H9 (cell line): Measurements from ENCODE around the gene TNFSF8. TPM values are rescaled to one million over a fixed set of nuclear protein-coding genes. Genes with fewer than 3 reads are reported as not detected.

Source experiments
- DNase-seq: peaks from one replicate; pipeline ENCODE4 v3.0.0-alpha.2; 2017
- H2AFZ ChIP-seq: one replicate; pipeline ENCODE4 v1.6.1; 2013; ENCODE audit warnings: mild to moderate bottlenecking, low read length, control low read depth, moderate library complexity
- H2AK5ac ChIP-seq: 2 replicates; pipeline ENCODE4 v1.6.1; 2013; ENCODE audit warnings: low read length, control low read depth, mixed read lengths; ENCODE audit not compliant: insufficient read length
- H2BK120ac ChIP-seq: one replicate; pipeline ENCODE4 v1.6.1; 2013; ENCODE audit warnings: low read depth, mild to moderate bottlenecking, low read length, control low read depth, inconsistent platforms; ENCODE audit not compliant: poor library complexity, severe bottlenecking
- H2BK12ac ChIP-seq: 2 replicates; pipeline ENCODE4 v1.6.1; 2013; ENCODE audit warnings: low read length, control low read depth, mixed read lengths, low read depth; ENCODE audit not compliant: insufficient read length
- H2BK15ac ChIP-seq: 2 replicates; pipeline ENCODE4 v1.6.1; 2013; ENCODE audit warnings: low read depth, low read length, control low read depth
- H2BK20ac ChIP-seq: one replicate; pipeline ENCODE4 v1.6.1; 2013; ENCODE audit warnings: low read depth, mild to moderate bottlenecking, low read length, control low read depth, inconsistent platforms; ENCODE audit not compliant: poor library complexity, severe bottlenecking
- H2BK5ac ChIP-seq: 2 replicates; pipeline ENCODE4 v1.6.1; 2013; ENCODE audit warnings: low read length, control low read depth, mixed read lengths; ENCODE audit not compliant: insufficient read length
- H3K14ac ChIP-seq: 2 replicates; pipeline ENCODE4 v1.6.1; 2013; ENCODE audit warnings: low read length, control low read depth; ENCODE audit not compliant: insufficient read depth
- H3K18ac ChIP-seq: 2 replicates; pipeline ENCODE4 v1.6.1; 2013; ENCODE audit warnings: low read depth, mild to moderate bottlenecking, mixed read lengths, low read length, control low read depth; ENCODE audit not compliant: insufficient read length
- H3K23ac ChIP-seq: 2 replicates; pipeline ENCODE4 v1.6.1; 2013; ENCODE audit warnings: low read length, control low read depth, mixed read lengths, low read depth; ENCODE audit not compliant: insufficient read length
- H3K23me2 ChIP-seq: 2 replicates; pipeline ENCODE4 v1.6.1; 2013; ENCODE audit warnings: low read depth, mild to moderate bottlenecking, mixed read lengths, low read length, control low read depth; ENCODE audit not compliant: insufficient read length, poor library complexity, severe bottlenecking
- H3K27ac ChIP-seq: 2 replicates; pipeline ENCODE4 v1.5.1; 2013; ENCODE audit warnings: low read length, control low read depth, mixed read lengths, low read depth; ENCODE audit not compliant: insufficient read length
- H3K27me3 ChIP-seq: 2 replicates; pipeline ENCODE4 v1.6.1; 2013; ENCODE audit warnings: low read length, control low read depth, inconsistent platforms; ENCODE audit not compliant: insufficient read depth
- H3K4ac ChIP-seq: 2 replicates; pipeline ENCODE4 v1.6.1; 2013; ENCODE audit warnings: low read depth, mild to moderate bottlenecking, control low read depth, inconsistent platforms, low read length, moderate library complexity
- H3K4me1 ChIP-seq: 2 replicates; pipeline ENCODE4 v1.6.1; 2013; ENCODE audit warnings: low read length, control low read depth, inconsistent platforms; ENCODE audit not compliant: insufficient read depth
- H3K4me2 ChIP-seq: 2 replicates; pipeline ENCODE4 v1.6.1; 2013; ENCODE audit warnings: low read length, control low read depth, mixed read lengths; ENCODE audit not compliant: insufficient read length, insufficient read depth
- H3K56ac ChIP-seq: 2 replicates; pipeline ENCODE4 v1.6.1; 2013; ENCODE audit warnings: low read depth, mild to moderate bottlenecking, mixed read lengths, low read length, control low read depth; ENCODE audit not compliant: insufficient read length
- H3K79me1 ChIP-seq: 2 replicates; pipeline ENCODE4 v1.6.1; 2013; ENCODE audit warnings: low read depth, mild to moderate bottlenecking, moderate library complexity, low read length, control low read depth, inconsistent platforms; ENCODE audit not compliant: insufficient read depth, poor library complexity, severe bottlenecking
- H3K79me2 ChIP-seq: 2 replicates; pipeline ENCODE4 v1.6.1; 2013; ENCODE audit warnings: low read length, control low read depth, inconsistent platforms; ENCODE audit not compliant: insufficient read depth
- H3K9ac ChIP-seq: 2 replicates; pipeline ENCODE4 v1.6.1; 2013; ENCODE audit warnings: low read length, control low read depth, mixed read lengths; ENCODE audit not compliant: insufficient read length; ENCODE audit errors: extremely low read depth
- H3K9me3 ChIP-seq: one replicate; pipeline ENCODE4 v1.6.1; 2013; ENCODE audit warnings: low read depth, low read length, inconsistent platforms; ENCODE audit not compliant: control insufficient read depth
- H3T11ph ChIP-seq: one replicate; pipeline ENCODE4 v1.6.1; 2013; ENCODE audit warnings: mild to moderate bottlenecking, low read length, control low read depth, inconsistent platforms
- H4K20me1 ChIP-seq: one replicate; pipeline ENCODE4 v1.6.1; 2013; ENCODE audit not compliant: control insufficient read depth, insufficient read length, insufficient read depth
- H4K5ac ChIP-seq: 2 replicates; pipeline ENCODE4 v1.6.1; 2013; ENCODE audit warnings: low read depth, mild to moderate bottlenecking, mixed read lengths, low read length, control low read depth; ENCODE audit not compliant: insufficient read length
- H4K8ac ChIP-seq: replicated peaks from 2 replicates; pipeline ENCODE4 v1.6.1; 2013; ENCODE audit warnings: low read length, control low read depth, mixed read lengths, low read depth; ENCODE audit not compliant: insufficient read length
- H4K91ac ChIP-seq: 2 replicates; pipeline ENCODE4 v1.6.1; 2013; ENCODE audit warnings: low read depth, mild to moderate bottlenecking, moderate library complexity, mixed read lengths, low read length, control low read depth; ENCODE audit not compliant: insufficient read length
- H3K27ac Mint-ChIP-seq, 3 experiments: 2 replicates in 2 of 3; 3 replicates in 1 of 3; pipeline ENCODE4 v1.8.0; 2020 to 2021; ENCODE audit warnings: mixed read lengths in 3 of 3, mild to moderate bottlenecking in 1 of 3, moderate library complexity in 1 of 3
- H3K27me3 Mint-ChIP-seq: 2 replicates; pipeline ENCODE4 v1.8.0; 2021; ENCODE audit warnings: low read depth, mild to moderate bottlenecking, moderate library complexity, mixed read lengths
- H3K36me3 Mint-ChIP-seq, 3 experiments: 2 replicates in 2 of 3; 3 replicates in 1 of 3; pipeline ENCODE4 v1.8.0; 2020 to 2021; ENCODE audit warnings: low read depth in 3 of 3, mixed read lengths in 3 of 3; ENCODE audit not compliant: insufficient read depth in 1 of 3
- H3K4me1 Mint-ChIP-seq, 2 experiments: 2 replicates each; pipeline ENCODE4 v1.8.0; 2020; ENCODE audit warnings: mixed read lengths in 2 of 2
- H3K4me3 Mint-ChIP-seq, 2 experiments: 2 replicates in 1 of 2; 3 replicates in 1 of 2; pipeline ENCODE4 v1.8.0; 2020 to 2021; ENCODE audit warnings: mild to moderate bottlenecking in 2 of 2, mixed read lengths in 2 of 2, moderate library complexity in 1 of 2
- H3K9me3 Mint-ChIP-seq, 2 experiments: 2 replicates in 1 of 2; 3 replicates in 1 of 2; pipeline ENCODE4 v1.8.0; 2020; ENCODE audit warnings: mild to moderate bottlenecking in 2 of 2, mixed read lengths in 2 of 2, moderate library complexity in 1 of 2
- WGBS: extraction: QIAGEN DNeasy Blood & Tissue Kit; methylation state at CpG from one replicate; pipeline ENCODE4 v1.1.7; 2013; ENCODE audit warnings: missing lambda C conversion rate, low lambda C conversion rate, mixed read lengths; ENCODE audit not compliant: insufficient read length; ENCODE audit errors: extremely low coverage; 5-methylcytosine and 5-hydroxymethylcytosine counted together
- total RNA-seq: library from RNA; stranded (reverse); gene quantifications from 2 replicates; pipeline ENCODE4 v1.2.1, GENCODE V29; 2021
- TF ChIP-seq, protein P1 (sequence below): fragments of 200-600 bp; sonication (generic); conservative IDR thresholded peaks from 3 replicates; pipeline ENCODE4 v1.8.0; 2021; ENCODE audit warnings: antibody characterized with exemption, mild to moderate bottlenecking

TNFSF8 gene
- total RNA-seq, 1 experiment from 2014 or later = not detected

GRCh38 chr9:114921171-114921570 is 9.2 kb downstream of the TNFSF8 start:
- DNase-seq = no peak
- Histone ChIP-seq H2AFZ (no peak overlapping the region), H4K20me1 (no peaks in the 10 kb centered on the region), H4K5ac (no peak overlapping the region), H2BK120ac (no peak overlapping the region), H3K18ac (no peak overlapping the region), H3T11ph (no peak overlapping the region), H3K9ac (no peak overlapping the region), H2AK5ac (no peak overlapping the region), H3K79me1 (no peaks in the 10 kb centered on the region), H3K14ac (no peak overlapping the region), H2BK15ac (no peak overlapping the region), H3K27me3 (peaks cover 75% of the 10 kb centered on the region), H3K23me2 (no peaks in the 10 kb centered on the region), H3K79me2 (no peaks in the 10 kb centered on the region), H2BK5ac (no peak overlapping the region), H2BK20ac (no peak overlapping the region), H3K4ac (no peak overlapping the region), H4K8ac (no peak overlapping the region), H3K4me2 (no peak overlapping the region), H3K56ac (no peak overlapping the region), H3K27ac (no peak overlapping the region), H3K4me1 (no peaks in the 10 kb centered on the region), H3K9me3 (no peaks in the 10 kb centered on the region), H4K91ac (no peak overlapping the region), H2BK12ac (no peak overlapping the region), H3K23ac (no peak overlapping the region)
- no peaks in the 10 kb centered on the region for H3K36me3 Mint-ChIP-seq
- TF ChIP-seq, protein P1, sequence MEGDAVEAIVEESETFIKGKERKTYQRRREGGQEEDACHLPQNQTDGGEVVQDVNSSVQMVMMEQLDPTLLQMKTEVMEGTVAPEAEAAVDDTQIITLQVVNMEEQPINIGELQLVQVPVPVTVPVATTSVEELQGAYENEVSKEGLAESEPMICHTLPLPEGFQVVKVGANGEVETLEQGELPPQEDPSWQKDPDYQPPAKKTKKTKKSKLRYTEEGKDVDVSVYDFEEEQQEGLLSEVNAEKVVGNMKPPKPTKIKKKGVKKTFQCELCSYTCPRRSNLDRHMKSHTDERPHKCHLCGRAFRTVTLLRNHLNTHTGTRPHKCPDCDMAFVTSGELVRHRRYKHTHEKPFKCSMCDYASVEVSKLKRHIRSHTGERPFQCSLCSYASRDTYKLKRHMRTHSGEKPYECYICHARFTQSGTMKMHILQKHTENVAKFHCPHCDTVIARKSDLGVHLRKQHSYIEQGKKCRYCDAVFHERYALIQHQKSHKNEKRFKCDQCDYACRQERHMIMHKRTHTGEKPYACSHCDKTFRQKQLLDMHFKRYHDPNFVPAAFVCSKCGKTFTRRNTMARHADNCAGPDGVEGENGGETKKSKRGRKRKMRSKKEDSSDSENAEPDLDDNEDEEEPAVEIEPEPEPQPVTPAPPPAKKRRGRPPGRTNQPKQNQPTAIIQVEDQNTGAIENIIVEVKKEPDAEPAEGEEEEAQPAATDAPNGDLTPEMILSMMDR = no peak
- H3K9me3 Mint-ChIP-seq = no peaks in the 10 kb centered on the region; a peak in 1 of 5 replicates
- peaks cover 98% of the 10 kb centered on the region for H3K27me3 Mint-ChIP-seq
- peaks cover 24 to 38% of the 10 kb centered on the region in 2 experiments for H3K4me1 Mint-ChIP-seq
- H3K27ac Mint-ChIP-seq = no peak overlapping the region
- no peak overlapping the region for H3K4me3 Mint-ChIP-seq
- WGBS = no CpG with 5 or more reads among the region's 1 CpG
